Ovary (tissue), 9 donors: ENCODE data around the gene CYP27B1. TPM values are rescaled to one million over a fixed set of nuclear protein-coding genes. Genes with fewer than 3 reads are reported as not detected.
A peak's percentile ranks its signal among the peaks of the same experiment; 100 is the strongest.

Experiments used
- DNase-seq, 5 donors: peaks; one replicate each; pipeline ENCODE4 v3.0.0-alpha.2; 2019 to 2020
- H3K27ac ChIP-seq, 2 donors: fragments of 200-600 bp; one replicate each; pipeline versions ENCODE4 v1.5.1 to v1.8.0; 2019 to 2022
- H3K27me3 ChIP-seq: fragments of 200-600 bp; one replicate; pipeline ENCODE4 v1.8.0; 2022
- H3K36me3 ChIP-seq: fragments of 200-600 bp; sonication (generic); one replicate; pipeline ENCODE4 v1.5.1; 2019
- H3K4me1 ChIP-seq: one replicate; pipeline ENCODE4 v1.8.1; 2013; ENCODE audit warnings: mild to moderate bottlenecking, moderate library complexity; ENCODE audit not compliant: insufficient read depth
- H3K4me3 ChIP-seq: fragments of 200-600 bp; sonication (generic); one replicate; pipeline ENCODE4 v1.5.1; 2017
- H3K9me3 ChIP-seq, 2 donors: fragments of 200-600 bp in 1 of 2; sonication (generic) in 1 of 2; one replicate each; pipeline versions ENCODE4 v1.5.1 to v1.8.1; 2013 to 2019; ENCODE audit warnings: mild to moderate bottlenecking in 1 of 2, moderate library complexity in 1 of 2
- CTCF ChIP-seq, 3 donors: fragments of 450-650 bp in 2 of 3; fragments of 200-600 bp in 1 of 3; IDR thresholded peaks; one replicate each; pipeline versions ENCODE4 v1.5.1 to v1.8.0; 2016 to 2022; ENCODE audit warnings: antibody characterized with exemption in 3 of 3, mild to moderate bottlenecking in 1 of 3
- EP300 ChIP-seq: sonication (generic); formaldehyde crosslinking; IDR thresholded peaks from one replicate; pipeline ENCODE4 v1.6.1; 2017; ENCODE audit warnings: antibody characterized with exemption
- POLR2A ChIP-seq: fragments of 450-650 bp; IDR thresholded peaks from one replicate; pipeline ENCODE4 v1.6.1; 2017; ENCODE audit warnings: antibody characterized with exemption, mild to moderate bottlenecking, moderate library complexity
- WGBS, 3 donors: extraction: QIAGEN DNeasy Blood & Tissue Kit in 1 of 3; methylation state at CpG; one replicate each; pipeline versions ENCODE4 v1.1.5 to v1.1.7; 2013 to 2017; 5-methylcytosine and 5-hydroxymethylcytosine counted together
- intact Hi-C, 4 donors: fragments of 100-400 bp; cut with DNase I; formaldehyde crosslinking; loops; one replicate each; pipeline versions ENCODE4 v1.11.0 to v1.15.1; 2022 to 2023
- polyA plus RNA-seq, 2 donors: library from polyadenylated mRNA; stranded (reverse); fragments of 200-250 nt in 1 of 2; fragments of 350-450 nt in 1 of 2; fragmentation: Illumina TruSeq in 1 of 2; extraction: RNeasy Lipid Tissue Mini Kit (QIAGEN cat#74804) in 1 of 2; gene quantifications; one replicate each; pipeline ENCODE4 v1.2.3, GENCODE V29; 2013 to 2014
- total RNA-seq, 7 donors: library from RNA; depleted of rRNA in 2 of 7; stranded (reverse); fragments of >200 nt in 2 of 7; fragmentation: NEBNext Ultra II Directional in 3 of 7; extraction: Animal tissue kit (Norgen Biotek cat#: 25700) in 3 of 7; gene quantifications; one replicate each; pipeline versions ENCODE4 v1.1.0 to v1.2.4, GENCODE V29; 2016 to 2023
- donor health status: DM: no; HTN: no; CAD: no; lungs with moderate emphysema.
- donor health status: DM: no; HTN: no; CAD: no.
- donor health status: Bipolar disorder and iron deficiency.
- donor health status: DM: yes; HTN: yes; CAD: no.
- donor health status: DM: no; HTN: no; CAD: no.
- donor health status: DM: yes; HTN: yes; CAD: no.

Gene CYP27B1
- total and polyA plus RNA-seq, 9 donors = 0.12 to 2.5 (median 0.92) TPM

- DNase-seq = peak; percentile 64 to 77 (median 74)
- Histone ChIP-seq H3K4me3 (peak within 1 kb of the TSS; percentile 86), H3K27ac (peak within 1 kb of the TSS; percentile 67 to 85), H3K9me3 (no peaks in the 10 kb centered on the region), H3K36me3 (no peaks in the 10 kb centered on the region), H3K4me1 (peaks cover 2% of the 10 kb centered on the region), H3K27me3 (no peaks in the 10 kb centered on the region)
- WGBS, 3 donors = 0 to 1% (median 1%) methylated on average over 51 to 67 of the region's 67 CpGs
- TF ChIP-seq POLR2A (no peak), EP300 (no peak), CTCF (IDR thresholded peaks at IDR 0.05) (no peak)
- intact Hi-C loops = no loop called here
Observed at GRCh38 chr12:57772429-57773322, 5.8 kb upstream of the CYP27B1 start, which contains the start of gene EEF1AKMT3. Gene EEF1AKMT3, plus strand, starts transcription at chr12:57772614. Its CDS starts 111 bp downstream, at chr12:57772725.

GRCh38 chr12:57771873-57772428, 5.1 kb upstream of the CYP27B1 start, which contains the start of gene METTL1:
Gene METTL1, minus strand, starts transcription at chr12:57772105. Its CDS starts 22 bp downstream, at chr12:57772083.
- DNase-seq = peak; percentile 94 to 96 (median 95)
- H3K36me3 ChIP-seq = no peaks in the 10 kb centered on the region
- 0 to 1% (median 0%) methylated on average over 28 of the region's 28 CpGs for WGBS, 3 donors
- intact Hi-C loops = no loop called here
- TF ChIP-seq EP300 (no peak), POLR2A (peak; percentile 69)
- H3K4me1 ChIP-seq = peaks cover 4% of the 10 kb centered on the region
- H3K9me3 ChIP-seq = no peaks in the 10 kb centered on the region
- H3K27ac ChIP-seq = peak within 1 kb of the TSS; percentile 67 to 85
- no peaks in the 10 kb centered on the region for H3K27me3 ChIP-seq
- H3K4me3 ChIP-seq = peak within 1 kb of the TSS; percentile 86

- peak overlapping the region; percentile 67 to 85 for H3K27ac ChIP-seq
- peak; percentile 91 to 95 (median 93) for DNase-seq
- TF ChIP-seq POLR2A (no peak), CTCF (IDR thresholded peaks at IDR 0.05) (no peak)
- H3K4me1 ChIP-seq = peaks cover 8% of the 10 kb centered on the region
- 2% methylated on average over 16 of the region's 16 CpGs for WGBS, 3 donors
- H3K27me3 ChIP-seq = no peaks in the 10 kb centered on the region
- intact Hi-C loops = no loop called here
- no peaks in the 10 kb centered on the region for H3K9me3 ChIP-seq
- no peaks in the 10 kb centered on the region for H3K36me3 ChIP-seq
- peak overlapping the region; percentile 86 for H3K4me3 ChIP-seq
Observed at GRCh38 chr12:57771236-57771872, 4.5 kb upstream of the CYP27B1 start.

- intact Hi-C loops = no loop called here
- 80 to 89% (median 83%) methylated on average over 4 of the region's 4 CpGs for WGBS, 3 donors
Observed at GRCh38 chr12:57770734-57771133, 3.9 kb upstream of the CYP27B1 start.

More at GRCh38 chr12:57770734-57771133, 3.9 kb upstream of the CYP27B1 start:
- no peak overlapping the region for H3K4me3 ChIP-seq
- no peaks in the 10 kb centered on the region for H3K9me3 ChIP-seq
- no peaks in the 10 kb centered on the region for H3K36me3 ChIP-seq
- no peaks in the 10 kb centered on the region for H3K27me3 ChIP-seq
- TF ChIP-seq CTCF (IDR thresholded peaks at IDR 0.05) (no peak), POLR2A (no peak), EP300 (no peak)
- peaks cover 9% of the 10 kb centered on the region for H3K4me1 ChIP-seq
- H3K27ac ChIP-seq = peak overlapping the region in 1 of 2 donors; percentile 85
- no peak for DNase-seq
